Activated gamma-delta T cell treated with Interleukin-2 at 50 U/mL for 16 hours (primary cell): ENCODE measurements around the gene LNPEP.

Source experiments
- DNase-seq: peaks from one replicate; pipeline ENCODE4 v3.0.0-alpha.2; 2020

LNPEP gene

GRCh38 chr5:97004423-97005060, 68.7 kb downstream of the LNPEP start:
- no peak for DNase-seq

- DNase-seq, result no peak
Observed at GRCh38 chr5:97006454-97007060, 70.7 kb downstream of the LNPEP start.

GRCh38 chr5:97009212-97009898, 73.5 kb downstream of the LNPEP start:
- DNase-seq, result no peak

- no peak for DNase-seq
Observed at GRCh38 chr5:97009921-97010320, 74.0 kb downstream of the LNPEP start.

GRCh38 chr5:97010606-97011005, 74.7 kb downstream of the LNPEP start:
- no peak for DNase-seq

GRCh38 chr5:97011567-97011966, 75.7 kb downstream of the LNPEP start:
- no peak for DNase-seq

- DNase-seq, result no peak
Observed at GRCh38 chr5:97019435-97020117, 83.7 kb downstream of the LNPEP start.

- DNase-seq, result no peak
Observed at GRCh38 chr5:97021416-97021815, 85.5 kb downstream of the LNPEP start.

GRCh38 chr5:97022898-97023297, 87.0 kb downstream of the LNPEP start:
- no peak for DNase-seq

GRCh38 chr5:97026721-97027120, 90.8 kb downstream of the LNPEP start:
- no peak for DNase-seq

GRCh38 chr5:97037819-97038218, 101.9 kb downstream of the LNPEP start:
- DNase-seq, result no peak

GRCh38 chr5:97041239-97041638, 105.4 kb downstream of the LNPEP start:
- DNase-seq, result no peak

GRCh38 chr5:97042996-97043395, 107.1 kb downstream of the LNPEP start:
- DNase-seq, result no peak

GRCh38 chr5:97043511-97043910, 107.6 kb downstream of the LNPEP start:
- no peak for DNase-seq

- no peak for DNase-seq
Observed at GRCh38 chr5:97044052-97044451, 108.2 kb downstream of the LNPEP start.

- DNase-seq, result no peak
Observed at GRCh38 chr5:97046270-97046982, 110.5 kb downstream of the LNPEP start.

- DNase-seq, result no peak
Observed at GRCh38 chr5:97047076-97047475, 111.2 kb downstream of the LNPEP start.

GRCh38 chr5:97049175-97049574, 113.3 kb downstream of the LNPEP start:
- DNase-seq, result no peak

GRCh38 chr5:97056263-97056662, 120.4 kb downstream of the LNPEP start:
- DNase-seq, result no peak

GRCh38 chr5:97062046-97062445, 126.2 kb downstream of the LNPEP start:
- DNase-seq, result no peak

GRCh38 chr5:97063251-97063650, 127.4 kb downstream of the LNPEP start:
- no peak for DNase-seq

- DNase-seq, result no peak
Observed at GRCh38 chr5:97065475-97065874, 129.6 kb downstream of the LNPEP start.

- no peak for DNase-seq
Observed at GRCh38 chr5:97067296-97067850, 131.5 kb downstream of the LNPEP start.
